Stimulated activated CD8-positive, alpha-beta memory T cell treated with anti-CD3 and anti-CD28 coated beads, Interleukin-12 subunit alpha, Interleukin-12 subunit beta, amount 100 ng/mL, for 24 hours (primary cell): Measurements from ENCODE around the gene MEGF11.
"Not testable (repeated sequence)": the region's sequence is repeated elsewhere in the genome, so short reads cannot be mapped to it uniquely, and the experiment has no call there.

Source experiments
- DNase-seq: peaks from one replicate; pipeline ENCODE4 v3.0.0-alpha.2; 2020; ENCODE audit errors: extremely low read depth

MEGF11 gene

DNA sequence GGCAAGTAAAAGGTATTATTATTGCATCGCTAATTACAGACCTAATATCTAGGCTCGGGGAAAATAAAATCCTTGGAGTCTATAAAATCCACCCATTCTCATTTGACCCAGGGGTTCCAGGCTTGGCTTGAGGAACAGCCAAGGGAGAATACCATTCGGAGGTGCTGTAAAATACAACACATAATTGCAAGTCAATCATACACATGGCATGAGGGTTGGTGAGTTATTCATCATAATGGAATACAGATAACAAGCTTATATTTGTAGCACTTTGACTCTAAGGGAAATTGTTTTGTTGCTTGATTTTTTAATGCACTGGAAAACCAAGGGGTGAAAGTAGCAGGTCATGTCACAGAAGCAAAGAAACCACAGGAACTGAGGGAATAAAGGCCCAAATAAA lies 23.0 kb upstream of the MEGF11 start:
- DNase-seq = no peak

DNA sequence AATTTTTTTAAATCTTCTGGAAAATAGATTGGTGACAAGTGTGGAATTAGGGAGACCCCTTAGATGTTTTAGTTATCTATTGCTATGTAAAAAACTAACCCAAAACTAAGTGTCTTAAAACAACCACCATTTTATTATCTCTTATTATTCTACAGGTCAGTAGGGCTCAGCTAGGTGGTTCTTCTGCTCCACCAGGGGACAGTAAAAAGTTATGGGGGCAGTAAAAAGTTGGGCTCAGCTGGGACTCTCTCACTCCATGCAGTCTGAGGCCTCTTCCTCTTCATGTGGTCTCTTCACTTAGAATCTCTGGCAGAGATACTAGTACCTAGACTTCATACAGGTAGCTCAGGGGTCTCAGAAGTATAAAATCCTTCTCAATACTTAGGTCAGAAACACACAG lies 21.8 kb upstream of the MEGF11 start:
- no peak for DNase-seq

DNA sequence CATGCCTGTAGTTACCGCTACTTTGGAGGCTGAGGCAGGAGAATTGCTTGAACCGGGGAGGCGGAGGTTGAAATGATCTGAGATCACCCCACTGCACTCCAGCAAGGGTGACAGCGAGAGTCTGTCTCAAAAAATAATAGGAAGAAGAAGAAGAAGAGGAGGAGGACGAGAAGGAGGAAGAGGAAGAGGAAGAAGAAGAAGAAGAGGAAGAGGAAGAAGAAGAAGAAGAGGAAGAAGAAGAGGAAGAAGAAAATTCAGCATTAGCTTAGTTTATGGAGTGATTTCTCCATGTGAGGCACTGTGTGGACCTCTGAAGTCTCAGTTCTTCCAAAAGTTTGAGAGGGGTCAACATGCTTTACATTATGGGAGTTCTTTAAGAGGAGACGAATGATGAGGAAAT lies 17.4 kb upstream of the MEGF11 start:
- no peak for DNase-seq

DNA sequence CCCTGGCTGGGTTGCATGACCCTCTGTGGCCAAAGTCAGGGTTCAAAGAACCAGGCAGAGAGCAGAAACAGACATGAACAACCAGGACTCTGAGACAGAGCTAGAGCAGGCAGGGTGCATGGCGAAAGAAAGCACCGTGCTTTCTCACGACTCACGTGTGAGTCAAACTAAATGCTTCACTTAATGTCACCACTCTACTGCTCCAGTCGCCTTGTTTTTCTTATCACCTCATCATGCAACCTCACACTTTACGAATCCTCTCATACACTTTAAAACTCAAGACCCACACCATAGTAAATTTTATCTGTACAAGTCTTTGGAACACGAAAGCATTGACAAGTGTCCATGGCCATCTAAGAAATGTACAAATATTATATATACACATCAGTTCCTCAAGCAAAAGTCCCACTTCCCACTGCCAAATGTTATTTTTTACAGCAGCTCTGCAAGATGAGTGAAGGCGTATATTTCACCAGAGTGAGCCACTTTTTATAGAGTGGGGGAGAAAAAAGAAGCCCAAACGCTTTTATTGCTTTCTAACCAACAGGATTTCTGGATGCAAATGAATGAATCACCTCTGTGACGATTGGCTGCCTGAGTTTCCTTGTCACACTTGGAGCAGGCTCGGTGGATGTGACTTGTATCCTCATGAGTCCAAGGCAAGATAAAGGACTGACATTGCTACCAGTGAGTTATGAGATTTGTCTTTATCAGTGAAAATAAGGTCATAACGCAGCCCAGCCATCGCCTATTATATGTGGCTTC lies 16.0 kb upstream of the MEGF11 start:
- DNase-seq = no peak

DNA sequence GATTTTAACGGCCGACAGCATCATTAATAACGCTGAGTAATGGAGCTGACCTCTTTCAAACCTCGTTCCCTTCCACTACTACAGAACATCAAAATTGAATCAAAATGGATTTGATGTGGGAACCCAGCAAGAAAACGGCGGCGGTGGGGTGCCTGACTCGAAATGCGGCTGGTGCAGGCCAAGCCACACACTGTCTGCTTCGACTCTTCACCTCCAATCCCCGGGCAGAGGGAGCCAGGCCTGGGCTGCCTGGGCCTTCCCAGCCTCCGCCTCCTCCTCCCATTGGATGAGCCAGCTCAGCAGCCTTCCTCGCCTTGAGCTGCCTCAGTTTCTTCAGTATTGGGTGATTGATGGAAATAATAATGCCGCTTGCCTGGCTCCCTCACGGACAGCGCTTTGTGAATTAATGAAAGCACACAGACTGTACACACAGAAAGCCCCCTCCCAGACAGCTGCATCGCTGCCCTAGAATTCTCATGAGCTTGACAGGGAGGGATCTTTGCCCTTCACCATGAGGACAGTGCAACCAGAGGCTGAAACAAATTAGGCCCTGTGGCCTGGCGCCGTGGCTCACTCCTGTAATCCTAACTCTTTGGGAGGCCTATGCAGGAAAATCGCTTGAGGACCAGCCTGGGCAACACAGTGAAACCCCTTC lies 11.4 kb upstream of the MEGF11 start:
- no peak for DNase-seq

DNA sequence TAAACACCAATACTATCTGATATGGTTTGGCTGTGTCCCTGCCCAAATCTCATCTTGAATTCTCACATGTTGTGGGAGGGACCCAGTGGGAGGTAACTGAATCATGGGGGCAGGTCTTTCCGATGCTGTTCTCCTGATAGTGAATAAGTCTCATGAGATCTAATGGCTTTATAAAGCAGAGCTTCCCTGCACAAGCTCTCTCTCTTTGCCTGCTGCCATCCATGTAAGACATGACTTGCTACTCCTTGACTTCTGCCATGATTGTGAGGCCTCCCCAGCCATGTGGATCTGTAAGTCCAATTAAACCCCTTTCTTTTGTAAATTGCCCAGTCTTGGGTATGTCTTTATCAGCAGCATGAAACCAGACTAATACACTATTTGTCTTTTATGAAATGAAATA lies 9.3 kb upstream of the MEGF11 start:
- not testable (repeated sequence) for DNase-seq

DNA sequence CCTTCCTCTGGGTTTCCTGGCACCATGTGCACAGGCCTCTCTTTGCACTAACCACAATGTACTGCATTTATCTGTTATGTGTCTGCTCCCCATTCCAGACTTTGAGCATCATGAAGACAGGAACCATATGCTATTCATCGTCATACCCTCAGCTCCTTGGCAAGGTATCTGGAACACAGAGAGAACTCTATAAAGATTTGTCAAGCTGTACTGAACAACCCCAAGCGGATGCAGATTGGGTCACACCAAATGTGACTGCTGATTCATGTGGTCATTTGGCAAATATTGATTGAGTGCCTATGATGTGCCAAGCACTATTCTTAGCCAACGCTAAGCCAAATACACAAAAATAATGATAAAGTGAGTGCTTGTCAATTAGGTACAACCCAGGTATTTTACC lies 7.5 kb upstream of the MEGF11 start:
- DNase-seq = no peak

DNA sequence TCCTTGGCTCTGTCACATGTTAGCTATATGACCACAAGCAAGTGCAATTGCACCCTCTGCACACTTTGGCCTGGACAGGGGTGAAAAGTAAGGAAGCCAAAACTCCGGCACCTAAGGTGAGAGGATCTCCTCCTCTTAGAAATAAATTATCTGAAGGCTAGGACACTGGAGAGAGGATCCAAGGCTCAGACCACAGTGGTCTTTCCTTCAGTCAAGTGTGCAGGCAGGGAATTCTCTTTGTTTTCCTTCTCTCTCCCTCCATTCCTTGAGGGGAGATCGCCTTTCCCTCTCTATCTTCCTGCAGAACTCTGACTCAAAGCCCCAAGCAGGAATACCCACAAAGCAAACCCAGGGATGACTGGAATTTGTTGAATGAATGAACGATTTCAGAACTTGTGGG lies 3.1 kb upstream of the MEGF11 start:
- DNase-seq = no peak

DNA sequence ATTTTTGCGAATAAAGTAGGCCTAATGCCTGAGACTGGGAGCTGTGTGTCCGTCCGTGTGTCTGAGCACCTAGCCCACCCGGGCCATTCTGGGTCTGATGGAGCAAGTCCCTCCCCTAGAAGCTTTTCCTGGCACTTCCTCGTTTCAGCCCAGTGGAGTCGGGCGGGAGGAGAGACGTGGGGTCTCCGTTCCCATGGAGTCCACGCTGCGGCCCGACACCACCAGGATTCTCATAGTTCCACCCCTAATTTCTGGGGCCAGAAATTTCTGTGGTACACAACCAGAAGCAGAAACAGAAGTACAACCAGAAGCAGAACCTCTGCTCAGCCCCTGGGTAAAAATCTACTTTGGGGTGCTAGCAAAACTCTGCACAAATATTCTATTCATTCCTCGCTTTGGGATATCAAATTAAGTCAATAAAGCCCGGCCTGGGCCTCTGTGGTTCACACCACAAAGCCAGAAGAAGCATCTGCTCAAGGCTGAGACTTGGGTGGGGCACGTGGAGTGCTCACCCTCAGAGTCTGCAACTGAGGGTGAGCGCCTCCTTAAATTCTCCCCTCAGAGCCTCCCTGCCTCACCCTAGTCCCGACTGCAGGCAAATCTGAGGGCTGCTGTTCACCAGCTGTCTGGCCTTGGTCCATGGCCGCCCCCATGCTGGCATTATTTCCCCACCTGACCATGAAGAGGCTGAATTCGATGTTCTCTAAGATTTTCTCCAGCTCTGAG lies 1.6 kb upstream of the MEGF11 start:
- DNase-seq = no peak

DNA sequence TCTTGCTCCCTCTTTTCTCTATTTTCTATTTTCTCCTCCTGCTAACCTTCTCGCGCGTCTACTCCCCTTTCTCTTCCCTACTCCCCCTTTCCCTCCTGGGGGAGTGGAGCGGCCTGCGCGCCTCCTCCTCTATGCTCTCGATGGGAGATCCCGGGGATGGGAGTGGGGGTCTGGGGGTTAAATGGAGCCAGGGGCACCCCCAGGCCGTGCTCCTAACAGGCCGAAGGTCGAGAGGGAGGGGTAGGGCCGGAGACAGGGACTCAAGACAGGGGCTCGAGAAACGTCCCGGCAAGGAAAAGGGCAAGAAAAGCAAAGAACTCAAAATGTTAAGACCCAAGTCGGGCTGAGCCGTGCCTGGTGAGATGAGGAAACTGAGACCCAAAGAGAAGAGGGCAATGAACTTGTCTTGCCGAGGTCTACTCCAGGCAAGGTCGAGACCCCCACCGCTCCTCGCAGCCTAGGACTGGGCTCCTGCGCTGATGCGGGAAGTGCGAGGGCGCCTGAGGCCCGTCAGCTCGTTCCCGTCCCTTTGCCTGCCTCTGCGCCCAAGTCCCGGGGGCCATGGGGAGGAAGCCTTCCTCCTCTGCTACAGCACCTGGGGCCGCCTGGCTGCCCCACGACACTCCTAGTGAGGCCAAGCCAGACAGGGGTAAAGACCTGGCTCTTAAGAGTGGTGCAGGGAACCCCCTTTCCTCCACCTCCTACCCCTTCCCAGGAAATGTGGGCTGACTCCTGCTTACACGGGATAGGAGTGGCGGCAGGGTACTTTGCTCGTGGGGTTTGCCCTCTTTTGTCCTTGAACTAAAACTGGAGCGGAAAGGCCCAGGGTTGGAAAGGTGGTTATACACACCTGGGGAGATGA lies 770 bp upstream of the MEGF11 start:
- no peak for DNase-seq

DNA sequence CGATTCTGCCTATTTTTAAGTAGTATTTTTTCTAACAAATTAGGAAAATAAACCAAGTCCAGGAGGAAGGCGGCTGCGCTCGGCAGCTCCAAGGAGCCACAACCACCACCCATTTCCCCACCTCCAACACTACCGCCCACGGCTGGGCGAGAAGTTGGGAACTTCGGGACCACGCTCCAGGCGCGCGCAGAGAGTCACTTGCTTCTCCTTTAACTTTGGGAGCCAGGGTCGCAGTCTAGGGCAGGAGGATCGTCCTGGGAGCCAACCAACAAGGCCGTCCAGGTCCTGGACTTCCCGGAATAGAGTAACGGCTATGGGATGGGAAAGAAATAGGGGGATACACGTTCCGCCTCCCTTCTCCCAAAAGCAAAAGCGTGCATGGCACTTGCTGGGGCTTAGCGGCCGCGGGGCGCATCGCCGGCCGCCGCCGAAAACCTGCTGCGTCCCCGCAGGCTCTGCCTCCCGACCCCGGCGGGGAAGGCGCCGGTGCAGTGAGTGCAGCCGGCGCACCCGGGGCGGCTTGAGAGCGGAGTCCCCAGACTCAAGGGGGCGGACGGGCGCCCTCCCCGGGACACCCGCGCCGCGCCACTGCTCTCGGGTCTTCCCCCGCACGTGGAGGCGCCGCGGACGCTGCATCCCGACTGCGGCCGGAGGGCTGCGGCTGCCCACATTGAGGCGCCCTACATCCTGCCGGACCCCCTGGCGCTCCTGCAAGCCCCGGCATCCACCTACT lies 699 bp downstream of the MEGF11 start:
- DNase-seq = no peak

DNA sequence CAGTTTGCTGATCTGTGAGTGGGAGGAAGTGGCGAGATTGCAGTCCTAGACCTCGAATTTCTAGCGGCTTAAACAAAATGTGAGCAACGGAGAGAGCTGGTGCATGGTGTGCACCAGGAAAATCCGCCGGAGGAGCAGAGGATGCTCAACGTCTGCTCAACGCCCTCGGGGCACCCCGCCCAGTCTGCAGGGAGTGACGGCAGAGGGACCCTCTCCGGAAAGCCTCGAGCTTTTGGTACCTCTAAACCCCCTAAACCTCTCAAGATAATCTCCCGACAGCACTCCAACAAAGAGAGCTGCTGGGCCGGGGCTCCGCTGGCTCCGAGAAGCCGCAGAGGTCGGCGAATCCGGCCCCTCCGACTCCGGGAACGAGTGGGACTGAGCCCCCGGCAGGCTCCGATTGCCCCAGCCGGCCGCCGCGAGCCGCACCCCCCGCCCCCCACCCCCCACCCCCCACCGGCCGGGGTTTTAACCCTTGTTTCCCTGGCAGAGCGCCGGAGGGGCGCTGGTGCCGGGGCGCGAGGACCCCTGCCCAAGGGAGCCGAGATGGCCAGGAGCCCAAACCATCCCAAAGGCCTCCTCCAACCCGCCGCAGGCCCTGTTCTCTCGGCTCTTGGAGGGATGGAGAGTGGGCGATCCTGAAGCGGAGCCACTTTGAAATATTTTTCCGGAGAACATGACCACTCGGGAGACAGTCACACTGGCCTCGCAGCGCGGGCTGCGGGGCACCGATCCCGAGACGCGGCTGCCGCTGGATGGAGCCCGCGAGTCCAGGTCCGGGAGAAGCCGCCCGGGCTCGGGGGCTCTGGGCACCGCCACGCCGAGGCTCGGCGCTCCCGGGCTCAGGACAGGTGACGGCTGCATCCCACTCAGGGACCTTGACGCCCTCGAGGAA lies 1.5 kb downstream of the MEGF11 start:
- DNase-seq = peak; percentile 8

DNA sequence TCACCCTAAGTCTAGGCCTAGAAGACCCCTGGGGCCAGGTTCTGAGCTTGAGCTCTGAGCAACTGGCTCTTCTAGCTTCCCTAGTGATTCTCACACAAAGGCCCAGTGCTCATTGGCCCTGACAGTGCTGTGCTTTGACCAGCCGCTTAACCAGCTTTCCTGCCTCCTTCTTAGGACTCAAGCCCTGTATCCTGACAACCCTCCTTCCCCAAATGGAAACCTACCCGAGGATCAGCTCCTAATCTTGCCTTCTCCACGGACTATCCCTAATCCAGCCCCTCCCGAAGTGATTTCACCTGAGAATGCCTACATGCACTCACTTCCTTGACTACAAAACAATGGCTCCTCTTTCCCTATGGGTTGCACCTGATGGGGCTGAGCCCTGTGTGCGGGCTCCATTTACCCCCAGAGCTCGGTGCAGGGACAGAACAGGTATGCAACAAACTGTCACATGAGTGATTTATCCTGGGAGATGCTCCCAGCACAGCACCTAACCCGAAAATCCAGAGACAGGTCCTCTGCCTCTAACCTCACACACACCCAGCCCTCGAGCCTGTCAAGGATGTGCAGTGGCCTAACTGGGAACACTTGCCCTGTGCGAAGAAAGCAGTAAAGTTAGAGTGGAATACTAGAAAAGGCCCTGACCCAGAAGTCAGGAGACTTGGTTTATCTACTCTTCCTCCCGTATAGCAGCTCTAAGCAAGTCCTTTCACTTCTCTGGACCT lies 2.3 kb downstream of the MEGF11 start:
- no peak for DNase-seq

DNA sequence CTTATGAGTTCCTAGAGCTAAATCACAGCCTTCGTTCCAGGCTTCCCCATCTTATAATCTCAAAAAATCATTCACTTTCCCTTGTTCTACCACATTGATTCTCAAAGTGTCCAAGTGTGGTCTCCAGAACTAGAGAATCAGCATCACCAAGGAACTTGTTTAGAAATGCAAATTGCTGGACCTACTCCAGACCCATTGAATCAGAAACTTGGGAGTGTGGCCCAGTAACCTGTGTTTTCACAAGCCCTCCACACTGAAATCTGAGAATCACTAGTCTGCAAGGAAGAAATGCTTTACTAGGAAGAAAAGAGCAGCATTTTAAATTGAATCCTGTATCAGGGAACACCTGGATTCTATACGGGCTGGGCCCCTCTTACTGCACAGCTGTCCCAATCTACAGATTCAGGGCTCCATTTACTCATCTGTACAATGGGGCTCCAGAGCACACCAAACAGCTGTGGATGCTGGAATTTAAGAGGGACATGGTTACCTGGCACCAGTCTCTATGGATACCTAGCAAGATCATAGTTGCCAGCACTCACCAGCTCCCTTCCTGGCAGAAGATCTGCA lies 3.9 kb downstream of the MEGF11 start:
- DNase-seq = no peak

DNA sequence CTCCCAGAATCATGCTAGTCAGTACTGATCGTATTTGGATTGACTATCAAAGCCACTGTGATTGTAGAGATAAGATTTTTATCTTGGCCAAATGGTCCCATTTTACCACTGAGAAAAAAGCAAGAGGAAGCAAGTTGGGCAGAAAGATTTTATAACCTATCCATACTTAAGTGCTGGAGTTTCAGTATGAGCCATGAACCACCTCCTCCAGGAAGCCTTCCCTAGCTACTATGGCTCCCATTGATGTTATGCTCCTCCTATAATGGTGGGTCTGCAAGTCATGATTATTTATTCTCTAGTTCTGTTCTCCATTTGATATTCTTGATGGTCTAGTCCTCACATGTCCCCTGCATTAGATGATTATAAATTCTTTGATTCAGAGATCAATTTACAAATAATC lies 6.6 kb downstream of the MEGF11 start:
- DNase-seq = no peak

DNA sequence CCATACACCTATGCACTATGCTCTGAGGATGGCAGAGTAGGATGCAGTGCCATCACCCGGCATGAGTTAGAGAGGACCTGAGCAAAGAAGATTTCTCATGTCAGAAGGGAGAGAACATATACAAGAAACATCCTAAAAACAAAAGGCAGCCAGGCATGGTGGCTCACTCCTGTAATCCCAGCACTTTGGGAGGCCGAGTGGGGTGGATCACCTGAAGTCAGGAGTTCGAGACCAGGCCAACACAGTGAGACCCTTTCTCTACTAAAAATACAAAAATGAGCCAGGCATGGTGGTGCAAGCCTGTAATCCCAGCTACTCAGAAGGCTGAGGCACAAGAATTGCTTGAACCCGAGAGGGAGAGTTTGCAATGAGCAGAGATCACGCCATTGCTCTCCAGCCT lies 7.7 kb downstream of the MEGF11 start:
- not testable (repeated sequence) for DNase-seq

DNA sequence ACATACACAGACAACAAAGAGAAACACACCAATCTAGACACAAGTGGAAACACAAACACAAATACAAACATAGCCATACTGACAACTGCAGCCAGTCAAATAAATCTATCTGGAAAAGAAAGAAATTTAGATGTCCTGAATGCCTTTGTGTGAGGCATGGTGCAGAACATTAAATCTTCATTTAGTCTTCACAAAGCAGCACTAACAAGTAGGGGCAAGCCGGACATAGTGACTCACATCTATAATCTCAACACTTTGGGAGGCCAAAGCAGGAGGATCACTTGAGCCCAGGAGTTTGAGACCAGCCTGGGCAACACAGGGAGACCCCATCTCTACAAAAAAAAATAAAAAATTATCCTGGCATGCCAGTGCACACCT lies 11.7 kb downstream of the MEGF11 start:
- DNase-seq = no peak

DNA sequence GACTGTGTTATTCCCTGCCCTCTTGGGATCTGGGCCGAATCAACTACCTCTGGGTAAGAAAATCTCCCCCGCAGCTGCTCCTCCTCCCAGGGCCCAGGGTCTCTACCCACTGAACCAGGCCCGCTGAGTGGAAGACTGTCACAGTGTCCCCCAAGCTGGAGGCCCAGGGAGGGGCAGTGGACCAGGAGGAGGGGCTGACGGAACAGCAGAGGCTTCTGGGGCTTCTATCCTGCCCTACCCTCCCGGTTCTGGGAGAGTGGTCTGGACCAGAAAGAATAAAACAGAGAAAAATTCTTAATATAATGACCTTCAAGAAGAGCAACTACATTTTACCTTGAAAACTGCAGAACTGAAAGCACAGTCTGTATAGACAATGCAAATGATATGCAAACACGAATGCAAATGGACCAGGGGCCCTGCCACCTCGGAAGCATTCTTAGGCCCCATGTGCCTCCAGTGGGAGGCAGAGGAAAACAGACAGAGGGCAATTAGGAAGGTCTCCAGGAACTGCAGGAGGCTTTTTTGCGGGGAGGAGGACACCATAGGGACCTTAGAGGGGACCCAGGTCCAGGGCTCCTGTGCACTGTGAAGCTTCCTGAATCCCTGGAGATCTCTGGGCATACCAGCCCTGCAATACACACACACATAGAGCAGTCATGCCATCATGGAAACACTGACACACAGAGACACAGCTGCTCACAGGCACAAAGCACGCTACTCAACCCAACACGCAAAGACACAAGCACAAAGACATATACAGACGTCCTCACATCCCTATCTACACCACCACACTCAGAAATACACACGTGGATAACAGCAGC lies 12.3 kb downstream of the MEGF11 start:
- no peak for DNase-seq
